ENCODE measurements around the gene TRPV5.

The TRPV5 gene

GRCh38 chr7:142939226-142939910 is 5.8 kb upstream of the TRPV5 start, which contains the start of gene LLCFC1:
Gene LLCFC1, plus strand, starts transcription at chr7:142939484. Its CDS starts 138 bp downstream, at chr7:142939622.
- DNase-seq = no peak

- no peak for DNase-seq
Measured at GRCh38 chr7:142938611-142939010, 5.1 kb upstream of the TRPV5 start.

DNA sequence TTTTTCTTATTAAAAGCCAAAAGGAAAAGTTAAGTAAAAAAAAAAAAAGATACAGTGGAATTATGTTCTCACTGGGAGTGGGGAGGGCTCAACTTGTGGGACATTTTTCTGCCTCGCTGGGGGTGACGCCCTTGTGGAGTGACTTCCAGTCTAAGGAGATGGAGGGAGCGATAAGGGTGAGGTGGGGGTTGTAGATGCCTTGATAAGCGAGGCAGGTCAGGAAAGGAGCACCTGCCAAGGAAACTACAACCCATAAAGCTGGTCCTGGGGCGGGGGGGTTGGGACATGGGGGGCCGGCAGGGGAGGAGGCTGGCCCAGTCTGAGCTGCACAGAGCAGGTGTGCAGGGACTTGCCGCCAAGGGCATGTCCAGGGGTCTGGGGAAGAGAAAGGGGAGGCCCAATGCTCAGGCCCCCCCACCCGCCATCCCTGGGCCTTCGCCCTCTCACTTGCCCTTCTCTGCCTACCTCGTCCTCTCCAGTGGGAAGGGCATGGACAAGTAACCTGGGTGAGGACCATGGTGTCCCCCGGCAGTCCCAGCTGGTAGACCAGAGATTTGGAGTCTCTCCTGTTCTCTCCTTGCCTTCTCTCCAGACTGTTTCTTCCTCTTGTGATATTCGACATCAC is 2.5 kb upstream of the TRPV5 start:
- no peak for DNase-seq

GRCh38 chr7:142934056-142934455 is 510 bp upstream of the TRPV5 start:
- no peak for DNase-seq

DNA sequence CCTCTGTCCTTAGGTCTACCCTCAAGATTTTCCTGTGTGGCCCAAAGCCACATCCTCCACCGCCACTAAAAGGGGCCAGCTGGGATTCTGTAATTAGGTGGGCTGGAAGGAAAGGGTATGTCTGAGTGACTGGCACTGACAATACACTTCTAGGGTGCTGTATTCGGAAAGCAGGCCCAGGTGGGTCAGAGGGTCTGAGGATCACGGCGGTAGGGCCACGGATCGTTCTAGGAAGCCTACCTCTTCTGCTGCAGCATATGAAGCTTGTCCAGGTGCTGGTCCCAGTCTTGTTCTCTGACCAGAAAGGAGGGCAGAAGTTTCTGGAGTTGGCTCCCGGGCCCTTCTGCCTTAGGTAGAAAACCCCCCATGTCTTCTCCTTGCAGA is 462 bp downstream of the TRPV5 start:
- no peak for DNase-seq

- DNase-seq = no peak
Measured at GRCh38 chr7:142932386-142933091, 1.0 kb downstream of the TRPV5 start.

DNA sequence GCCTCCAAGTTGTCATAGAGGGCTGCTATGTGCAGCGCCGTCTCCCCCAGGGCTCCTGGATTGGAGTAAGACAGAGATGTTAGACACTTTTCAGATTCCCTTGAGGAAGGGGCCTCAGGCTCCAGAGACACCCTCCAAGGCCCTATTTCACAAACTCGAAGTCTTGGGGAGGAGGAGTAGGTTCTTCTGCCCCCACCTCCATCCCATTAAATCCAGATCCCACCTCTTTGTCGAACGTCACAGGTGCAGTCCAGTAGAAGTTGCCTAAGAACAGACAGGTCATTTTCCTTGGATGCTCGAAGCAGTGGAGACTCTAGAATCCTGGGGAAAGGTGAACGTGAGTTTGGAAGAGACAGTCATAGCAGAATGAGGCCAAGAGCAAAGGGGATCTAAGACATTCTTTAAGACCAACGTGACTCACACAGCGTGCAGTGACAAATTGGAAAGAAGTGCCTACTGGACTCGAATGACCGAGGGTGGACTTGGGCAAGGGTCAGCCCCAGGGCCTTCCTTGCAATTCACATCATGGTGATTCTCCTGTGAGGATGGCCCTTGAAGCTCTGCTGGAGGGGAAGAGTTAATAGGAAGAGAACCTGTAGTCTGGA is 3.3 kb downstream of the TRPV5 start:
- no peak for DNase-seq

DNA sequence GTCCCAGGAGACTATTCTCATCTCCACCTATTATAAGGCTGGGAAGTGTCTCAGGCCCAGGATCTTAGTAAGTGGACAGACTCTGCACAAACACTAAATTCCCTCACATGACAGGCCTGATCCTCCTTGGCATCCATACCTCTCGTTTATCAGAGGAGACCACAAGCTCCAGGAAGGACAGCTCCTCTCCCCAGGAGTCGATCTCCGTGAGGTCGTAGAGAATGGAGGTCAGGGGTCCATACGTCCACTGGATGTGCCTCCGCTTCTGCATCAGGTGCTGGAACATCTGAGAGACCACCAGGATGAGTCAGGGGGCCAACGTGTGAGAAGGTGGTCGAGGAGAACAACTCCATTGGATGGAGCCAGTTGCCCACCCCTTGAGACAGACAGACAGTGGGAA is 5.6 kb downstream of the TRPV5 start:
- DNase-seq = no peak

DNA sequence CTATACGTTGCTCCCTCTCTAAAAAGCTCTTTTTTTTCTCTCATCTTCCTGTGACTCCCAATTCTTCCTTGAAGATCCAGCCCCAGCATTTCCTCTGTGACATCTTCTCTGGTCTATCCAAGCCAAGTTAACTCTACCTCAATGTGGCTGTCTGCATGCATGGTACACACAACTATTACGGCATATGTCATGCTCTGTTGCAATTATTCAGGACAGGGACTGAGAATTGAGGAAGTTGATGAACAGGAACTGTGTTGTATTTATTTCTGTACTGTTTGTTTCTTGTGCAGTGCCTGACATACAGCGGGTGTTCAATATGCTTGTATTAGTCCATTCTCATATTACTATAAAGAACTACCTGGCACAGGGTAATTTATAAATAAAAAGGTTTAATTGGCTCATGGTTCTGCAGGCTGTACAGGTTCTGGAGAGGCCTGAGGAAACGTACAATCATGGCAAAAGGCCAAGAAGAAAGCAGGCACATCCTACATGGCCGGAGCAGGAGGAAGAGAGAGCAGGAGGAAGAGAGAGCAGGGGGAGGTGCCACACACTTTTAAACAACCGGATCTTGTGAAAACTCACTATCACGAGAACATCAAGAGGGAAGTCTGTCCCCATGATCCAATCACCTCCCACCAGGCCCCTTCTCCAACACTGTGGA is 6.3 kb downstream of the TRPV5 start:
- no peak for DNase-seq

DNA sequence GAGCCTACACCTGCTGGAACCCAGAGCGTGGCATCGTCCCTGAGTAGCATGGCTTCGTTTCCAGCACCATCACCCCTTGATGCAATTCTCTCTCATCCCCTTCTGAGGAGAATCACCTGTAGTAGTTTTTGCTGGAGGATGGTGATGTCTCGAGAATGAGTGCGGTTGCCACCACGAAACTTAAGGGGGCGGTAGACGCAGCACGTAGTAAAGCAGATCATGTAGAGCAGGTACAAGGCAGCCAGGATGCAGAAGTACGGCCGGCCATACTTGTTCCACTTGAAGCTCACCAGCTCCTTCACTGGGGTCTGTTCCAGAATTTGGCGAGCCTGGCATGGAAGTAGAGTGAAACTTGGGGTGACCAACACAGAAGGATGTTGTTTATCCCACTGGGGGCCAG is 8.1 kb downstream of the TRPV5 start:
- DNase-seq = no peak

GRCh38 chr7:142923391-142923790 is 10.2 kb downstream of the TRPV5 start:
- DNase-seq = no peak

GRCh38 chr7:142919656-142920055 is 13.9 kb downstream of the TRPV5 start:
- DNase-seq = no peak

GRCh38 chr7:142918901-142919300 is 14.6 kb downstream of the TRPV5 start:
- DNase-seq = no peak

- DNase-seq = no peak
Measured at GRCh38 chr7:142917447-142917846, 16.1 kb downstream of the TRPV5 start.

GRCh38 chr7:142916508-142916907 is 17.0 kb downstream of the TRPV5 start:
- no peak for DNase-seq

GRCh38 chr7:142915315-142915714 is 18.2 kb downstream of the TRPV5 start:
- DNase-seq = no peak

- DNase-seq = no peak
Measured at GRCh38 chr7:142914121-142914520, 19.4 kb downstream of the TRPV5 start.

DNA sequence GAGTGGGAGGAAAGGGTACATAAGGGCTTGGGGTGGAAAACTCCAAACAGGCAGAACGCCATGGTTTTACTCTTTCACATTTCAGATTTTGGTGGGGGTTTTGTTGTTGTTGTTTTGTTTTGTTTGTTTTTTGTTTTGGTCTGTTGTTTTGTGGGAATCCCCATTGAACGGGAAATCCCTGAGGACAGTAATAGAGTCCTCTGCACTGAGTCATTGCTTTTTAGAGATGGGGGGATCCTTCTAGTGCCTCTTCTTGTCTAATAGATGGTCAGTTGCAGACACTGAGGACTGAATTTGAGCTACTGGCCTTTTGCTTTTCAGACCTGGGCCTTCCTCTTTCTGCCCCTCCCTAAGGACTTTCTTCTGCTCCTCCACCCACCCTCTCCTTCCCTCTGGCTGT is 20.0 kb downstream of the TRPV5 start:
- no peak for DNase-seq

DNA sequence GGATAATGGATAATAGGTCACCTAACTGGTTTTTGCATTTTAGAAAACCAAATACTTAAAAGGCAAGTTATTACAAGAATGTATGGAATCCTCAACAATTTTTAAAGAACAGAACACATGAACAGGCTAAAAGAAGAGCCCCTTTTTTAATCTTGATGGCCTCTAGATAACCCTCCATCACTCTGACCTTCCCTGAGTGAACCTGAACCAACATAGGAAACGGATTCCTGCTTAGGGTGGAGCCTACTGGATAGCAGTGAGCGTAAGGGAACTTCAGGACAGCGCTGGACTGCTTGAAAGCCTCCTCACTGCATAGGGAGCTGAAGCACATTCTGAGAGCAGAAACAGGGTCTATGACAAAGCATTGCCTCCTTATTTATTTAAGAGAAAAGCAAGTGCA is 20.5 kb downstream of the TRPV5 start:
- DNase-seq = no peak

DNA sequence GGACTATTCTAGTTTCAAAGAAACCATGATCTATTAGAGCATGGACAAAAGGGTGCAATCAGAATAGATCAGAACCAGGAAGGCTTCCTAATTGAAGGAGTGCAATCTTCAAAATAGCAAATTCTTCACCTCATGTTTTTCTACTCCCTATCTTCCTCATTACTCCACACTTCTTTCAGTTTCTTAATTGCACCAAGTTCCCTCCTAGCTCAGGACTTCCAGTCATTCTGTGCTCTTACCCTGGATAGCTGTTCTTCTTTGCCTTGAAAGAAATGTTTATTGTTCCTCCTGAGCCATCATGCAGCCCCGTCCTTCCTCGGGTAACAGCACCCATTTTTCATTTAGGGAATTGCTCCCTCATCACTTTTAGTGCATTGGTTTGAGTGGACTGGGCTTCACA is 23.1 kb downstream of the TRPV5 start:
- no peak for DNase-seq

DNA sequence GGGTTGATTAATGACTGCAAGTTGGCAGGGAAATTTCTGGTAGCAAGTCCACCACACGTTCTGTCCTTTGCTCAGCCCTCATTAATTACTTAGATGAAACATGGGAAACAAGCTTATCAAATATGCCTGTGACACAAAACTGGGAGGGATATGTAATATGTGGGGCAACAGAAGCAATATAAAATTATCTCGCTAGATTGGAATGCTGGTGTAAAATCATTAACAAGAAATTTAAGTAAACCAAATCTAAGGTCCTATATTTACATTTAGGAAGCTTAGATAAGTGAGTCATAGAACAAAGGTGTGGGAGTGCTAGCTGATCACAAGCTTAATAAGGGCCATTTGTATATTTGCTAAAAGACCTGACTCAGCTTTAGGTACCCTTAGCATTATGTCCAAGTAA is 23.5 kb downstream of the TRPV5 start:
- no peak for DNase-seq

DNA sequence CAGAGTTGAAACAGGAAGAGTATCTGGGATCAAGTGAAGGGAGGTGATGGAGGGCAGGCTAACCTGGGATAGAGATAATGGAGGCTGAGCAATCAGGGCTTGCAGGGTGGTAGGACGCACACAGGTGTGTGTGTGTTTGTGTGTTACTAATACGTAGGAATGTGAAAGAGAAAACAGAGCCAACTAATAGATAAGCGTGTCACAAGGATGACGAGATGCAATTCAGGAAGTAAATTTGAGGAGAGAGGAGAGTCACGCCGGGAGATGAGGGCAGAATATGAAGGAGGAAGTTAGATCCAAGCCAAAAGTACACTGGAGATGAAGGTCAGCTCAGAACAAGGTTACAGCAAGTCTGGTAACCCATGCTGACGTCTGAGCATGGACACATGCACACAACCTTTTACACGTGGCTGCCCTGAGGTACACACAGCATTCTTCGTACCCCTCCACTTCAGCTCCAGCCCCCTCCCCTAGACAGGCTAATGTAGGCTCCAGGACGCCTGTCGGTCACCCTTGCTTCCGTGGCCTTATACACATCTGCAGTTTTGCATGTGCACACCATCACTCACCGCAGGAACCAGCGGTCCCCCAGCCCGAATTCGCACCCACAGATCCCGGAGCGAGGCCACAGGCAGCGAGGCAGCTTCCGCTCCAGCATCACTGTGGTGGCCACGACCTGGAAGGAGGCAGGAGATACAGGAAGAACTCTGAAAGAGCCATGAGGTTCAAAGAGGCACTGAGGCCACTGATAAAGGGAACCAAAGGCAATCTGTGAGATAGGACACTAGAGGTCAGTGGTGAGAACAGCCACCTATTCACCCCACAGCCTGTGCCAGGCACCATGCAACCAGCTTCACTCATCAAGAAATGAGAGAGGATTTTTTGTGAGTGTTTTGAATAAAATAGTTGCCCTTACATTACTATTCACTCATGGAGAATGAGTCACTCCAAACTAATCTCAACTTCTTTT is 24.3 kb downstream of the TRPV5 start:
- DNase-seq = no peak

All from NCI-H2171 treated with DMSO at 0.1 percent for 48 hours (cell line).